Activated CD4-positive, alpha-beta memory T cell treated with anti-CD3 and anti-CD28 coated beads for 36 hours (primary cell): ENCODE measurements around the gene UBE2E1. TPM values are rescaled to one million over a fixed set of nuclear protein-coding genes. Genes with fewer than 3 reads are reported as not detected.

Experiments used
- CTCF ChIA-PET: fragments of 350-600 bp; sonication (Branson Sonifier 250); formaldehyde crosslinking; loops from one replicate; lab custom pipeline; 2021; ENCODE audit warnings: antibody characterized with exemption, inconsistent platforms; lab: Charles Lee
- POLR2A ChIA-PET: fragments of 350-600 bp; sonication (Branson Sonifier 250); formaldehyde crosslinking; loops from one replicate; lab custom pipeline; 2021; ENCODE audit warnings: antibody characterized with exemption; lab: Charles Lee
- DNase-seq: peaks from one replicate; pipeline ENCODE4 v3.0.0-alpha.2; 2020
- H3K27ac Mint-ChIP-seq: one replicate; pipeline ENCODE4 v1.8.0; 2021; ENCODE audit warnings: mixed read lengths
- H3K27me3 Mint-ChIP-seq: one replicate; pipeline ENCODE4 v1.8.0; 2021; ENCODE audit warnings: mixed read lengths
- H3K36me3 Mint-ChIP-seq: one replicate; pipeline ENCODE4 v1.8.0; 2021; ENCODE audit warnings: mixed read lengths
- H3K4me1 Mint-ChIP-seq: one replicate; pipeline ENCODE4 v1.8.0; 2021; ENCODE audit warnings: low read depth, mixed read lengths
- H3K4me3 Mint-ChIP-seq: one replicate; pipeline ENCODE4 v1.8.0; 2021; ENCODE audit warnings: mild to moderate bottlenecking, mixed read lengths
- H3K9me3 Mint-ChIP-seq: one replicate; pipeline ENCODE4 v1.8.0; 2021; ENCODE audit warnings: mixed read lengths
- intact Hi-C: fragments of 100-400 bp; cut with micrococcal nuclease; formaldehyde crosslinking; loops from one replicate; pipeline ENCODE4 v1.15.1; 2023
- total RNA-seq, 2 experiments: library from RNA; stranded (reverse); gene quantifications; one replicate each; pipeline ENCODE4 v1.2.3, GENCODE V29; 2021

Gene UBE2E1
- total RNA-seq, 2 experiments from 2014 or later: 82.8 to 84.8 TPM

- intact Hi-C loops: loop anchor here (2.0 to 10.0 kb wide), 3 partner anchors 106 to 344 kb away; partner anchors contain the start of genes NKIRAS1, NR1D2 and RPL15
- ChIA-PET POLR2A (interaction anchor here (1.0 to 1.5 kb wide), 3 partner anchors 21 to 107 kb away, joined by 3 to 10 read pairs (median 3); partner anchors contain the start of genes NKIRAS1 and RPL15), CTCF (no interaction called here)
- no peak for DNase-seq
- peaks cover 15% of the 10 kb centered on the region for H3K36me3 Mint-ChIP-seq
- H3K9me3 Mint-ChIP-seq: no peaks in the 10 kb centered on the region
- H3K4me1 Mint-ChIP-seq: peaks cover 64% of the 10 kb centered on the region
- no peaks in the 10 kb centered on the region for H3K27me3 Mint-ChIP-seq
- H3K27ac Mint-ChIP-seq: peak overlapping the region; percentile 92
- H3K4me3 Mint-ChIP-seq: peak overlapping the region; percentile 92
Measured at GRCh38 chr3:23811185-23811527, 5.4 kb downstream of the UBE2E1 start.

DNA sequence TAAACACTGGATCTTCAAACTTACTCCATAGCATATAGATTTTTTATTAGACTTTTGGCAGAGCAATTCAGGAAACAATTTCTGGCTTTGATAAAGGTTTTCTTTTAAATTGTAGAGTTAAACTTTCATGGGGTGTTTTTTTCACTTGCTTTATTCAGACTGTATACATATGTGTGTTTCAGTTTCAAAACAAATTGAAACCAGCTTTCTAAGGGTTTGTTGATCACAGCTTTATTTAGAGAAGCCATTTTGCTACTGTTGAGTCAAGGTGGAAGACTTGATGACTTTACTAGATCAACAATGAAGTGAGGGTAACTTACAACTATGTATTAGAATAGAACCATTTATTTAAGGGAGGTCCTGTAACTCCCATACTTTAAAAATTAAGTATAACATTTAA, 6.2 kb downstream of the UBE2E1 start:
- Mint-ChIP-seq H3K4me1 (peaks cover 65% of the 10 kb centered on the region), H3K4me3 (peak overlapping the region; percentile 92), H3K27ac (peak overlapping the region; percentile 25), H3K9me3 (no peaks in the 10 kb centered on the region), H3K36me3 (peaks cover 14% of the 10 kb centered on the region), H3K27me3 (no peaks in the 10 kb centered on the region)
- no peak for DNase-seq
- CTCF ChIA-PET: interaction anchor here (0.6 to 1.2 kb wide), 2 partner anchors 591 to 867 kb away, joined by 3 read pairs; no protein-coding TSS in a partner anchor
- POLR2A ChIA-PET: interaction anchor here (1.0 to 1.5 kb wide), 3 partner anchors 20 to 106 kb away, joined by 3 to 10 read pairs (median 3); partner anchors contain the start of genes NKIRAS1 and RPL15
- intact Hi-C loops: loop anchor here (2.0 to 10.0 kb wide), 5 partner anchors 19 to 343 kb away; partner anchors contain the start of genes NKIRAS1, NR1D2 and RPL15

DNA sequence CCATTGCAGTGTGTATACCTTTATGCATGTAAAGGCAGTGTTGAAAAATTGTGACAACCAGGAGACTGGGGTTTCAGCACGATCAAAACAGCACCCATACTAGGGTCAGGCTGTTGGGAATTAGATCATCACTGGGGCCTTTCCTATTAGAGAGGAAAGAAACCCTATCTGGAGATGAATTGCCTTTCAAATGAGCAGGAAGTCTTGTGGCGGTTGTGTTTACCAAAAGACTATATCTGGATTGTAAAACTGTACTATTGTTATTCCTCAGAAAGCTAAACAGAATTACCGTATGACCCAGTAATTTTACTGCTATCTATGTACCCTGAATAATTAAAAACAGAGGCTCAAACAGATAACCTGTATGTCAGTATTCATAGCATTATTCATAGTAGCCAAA, 10.1 kb downstream of the UBE2E1 start:
- no peak overlapping the region for H3K27ac Mint-ChIP-seq
- intact Hi-C loops: loop anchor here (10.0 kb wide), 1 partner anchor 339 kb away; no protein-coding TSS in a partner anchor

DNA sequence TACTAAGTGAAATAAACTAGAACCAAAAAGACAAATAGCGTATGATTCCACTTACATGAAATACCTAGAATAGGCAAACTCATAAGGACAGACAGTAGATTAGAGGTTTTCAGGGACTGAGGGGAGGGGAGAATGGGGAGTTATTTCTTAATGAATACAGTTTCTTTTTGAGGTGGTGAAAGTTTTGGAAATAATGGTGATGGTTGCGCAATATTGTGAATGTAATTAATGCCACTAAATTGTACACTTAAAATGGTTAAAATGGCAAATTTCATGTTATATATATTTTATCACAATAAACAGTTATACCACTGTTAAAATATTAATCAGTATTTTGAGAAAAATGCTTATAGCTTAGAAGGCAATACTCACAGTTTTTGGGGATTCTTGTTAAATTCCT, 11.0 kb downstream of the UBE2E1 start:
- no peaks in the 10 kb centered on the region for H3K9me3 Mint-ChIP-seq
- POLR2A ChIA-PET: no interaction called here
- CTCF ChIA-PET: no interaction called here

More for the DNA sequence above, 10.1 kb downstream of the UBE2E1 start:
- ChIA-PET POLR2A (no interaction called here), CTCF (no interaction called here)
- Mint-ChIP-seq H3K36me3 (peaks cover 14% of the 10 kb centered on the region), H3K4me1 (peaks cover 54% of the 10 kb centered on the region), H3K4me3 (no peak overlapping the region), H3K9me3 (no peaks in the 10 kb centered on the region), H3K27me3 (no peaks in the 10 kb centered on the region)
- no peak for DNase-seq

GRCh38 chr3:23817508-23818223, 11.9 kb downstream of the UBE2E1 start:
- intact Hi-C loops: loop anchor here (10.0 kb wide), 1 partner anchor 337 kb away; no protein-coding TSS in a partner anchor
- ChIA-PET POLR2A (no interaction called here), CTCF (no interaction called here)
- Mint-ChIP-seq H3K36me3 (peaks cover 9% of the 10 kb centered on the region), H3K27ac (no peak overlapping the region), H3K4me1 (peaks cover 52% of the 10 kb centered on the region), H3K9me3 (no peaks in the 10 kb centered on the region), H3K27me3 (no peaks in the 10 kb centered on the region), H3K4me3 (no peak overlapping the region)
- no peak for DNase-seq

More for the DNA sequence above, 11.0 kb downstream of the UBE2E1 start:
- intact Hi-C loops: loop anchor here (10.0 kb wide), 1 partner anchor 338 kb away; no protein-coding TSS in a partner anchor
- H3K36me3 Mint-ChIP-seq: peaks cover 12% of the 10 kb centered on the region
- H3K4me1 Mint-ChIP-seq: peaks cover 57% of the 10 kb centered on the region
- no peak for DNase-seq
- no peak overlapping the region for H3K27ac Mint-ChIP-seq
- no peaks in the 10 kb centered on the region for H3K27me3 Mint-ChIP-seq
- no peak overlapping the region for H3K4me3 Mint-ChIP-seq

GRCh38 chr3:23819599-23820360, 14.0 kb downstream of the UBE2E1 start:
- Mint-ChIP-seq H3K4me1 (peaks cover 61% of the 10 kb centered on the region), H3K9me3 (no peaks in the 10 kb centered on the region), H3K27ac (no peak overlapping the region), H3K4me3 (no peak overlapping the region), H3K27me3 (no peaks in the 10 kb centered on the region), H3K36me3 (peaks cover 9% of the 10 kb centered on the region)
- ChIA-PET CTCF (no interaction called here), POLR2A (interaction anchor here (0.8 kb wide), 1 partner anchor 10 kb away, joined by 3 read pairs; no protein-coding TSS in a partner anchor)
- DNase-seq: no peak
- intact Hi-C loops: loop anchor here (10.0 kb wide), 1 partner anchor 335 kb away; no protein-coding TSS in a partner anchor

- ChIA-PET POLR2A (no interaction called here), CTCF (interaction anchor here (0.5 kb wide), 1 partner anchor 534 kb away, joined by 3 read pairs; no protein-coding TSS in a partner anchor)
- no peak overlapping the region for H3K4me3 Mint-ChIP-seq
- H3K27me3 Mint-ChIP-seq: no peaks in the 10 kb centered on the region
- H3K27ac Mint-ChIP-seq: no peak overlapping the region
- H3K4me1 Mint-ChIP-seq: peaks cover 59% of the 10 kb centered on the region
- no peaks in the 10 kb centered on the region for H3K9me3 Mint-ChIP-seq
- intact Hi-C loops: no loop called here
- DNase-seq: no peak
- peaks cover 6% of the 10 kb centered on the region for H3K36me3 Mint-ChIP-seq
Measured at GRCh38 chr3:23820888-23821287, 15.1 kb downstream of the UBE2E1 start.

DNA sequence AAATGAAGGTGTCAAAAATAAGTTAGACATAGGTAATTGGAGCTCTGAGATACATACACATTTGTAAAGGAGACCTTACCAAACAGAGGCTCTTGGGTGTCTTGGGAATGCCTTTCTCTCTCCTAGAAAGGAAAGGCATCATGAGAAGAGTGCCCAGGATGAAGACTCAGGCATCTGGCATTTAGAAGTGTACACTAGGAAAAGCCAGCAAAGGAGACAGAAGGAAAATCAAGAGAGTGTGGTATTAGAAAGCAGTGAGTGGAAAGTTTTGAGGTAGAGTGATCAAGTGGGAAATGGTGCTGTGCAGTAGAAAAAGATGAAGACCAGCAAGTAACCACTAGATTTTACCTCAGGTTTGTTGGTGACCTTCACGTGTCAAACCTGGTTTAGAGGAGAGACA, 16.1 kb downstream of the UBE2E1 start:
- Mint-ChIP-seq H3K9me3 (no peaks in the 10 kb centered on the region), H3K27me3 (no peaks in the 10 kb centered on the region), H3K4me3 (no peak overlapping the region), H3K4me1 (peaks cover 60% of the 10 kb centered on the region), H3K36me3 (peaks cover 6% of the 10 kb centered on the region), H3K27ac (no peak overlapping the region)
- DNase-seq: no peak
- intact Hi-C loops: no loop called here
- CTCF ChIA-PET: no interaction called here
- POLR2A ChIA-PET: no interaction called here

DNA sequence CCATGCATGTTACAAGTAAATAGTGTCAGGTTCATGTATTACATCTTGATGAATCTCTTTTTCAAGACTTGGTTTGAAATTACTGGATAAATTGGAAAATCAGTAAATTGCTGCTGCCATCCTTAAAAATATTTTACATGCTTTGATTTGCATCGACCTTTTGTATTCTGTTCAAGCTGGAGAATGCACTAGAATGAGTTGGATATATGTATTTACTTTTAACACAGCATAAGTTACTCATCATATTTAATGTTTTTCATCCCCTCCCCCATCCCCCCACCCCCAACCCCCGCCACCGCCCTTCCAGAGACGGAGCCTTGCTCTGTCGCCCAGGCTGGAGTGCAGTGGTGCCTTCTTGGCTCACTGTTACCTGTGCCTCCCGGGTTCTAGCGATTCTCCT, 16.8 kb downstream of the UBE2E1 start:
- Mint-ChIP-seq H3K27ac (no peak overlapping the region), H3K36me3 (peaks cover 6% of the 10 kb centered on the region), H3K4me3 (no peak overlapping the region), H3K27me3 (no peaks in the 10 kb centered on the region), H3K4me1 (peaks cover 60% of the 10 kb centered on the region), H3K9me3 (no peaks in the 10 kb centered on the region)
- intact Hi-C loops: no loop called here
- no peak for DNase-seq
- POLR2A ChIA-PET: no interaction called here
- CTCF ChIA-PET: no interaction called here

GRCh38 chr3:23823620-23824019, 17.9 kb downstream of the UBE2E1 start:
- Mint-ChIP-seq H3K36me3 (peaks cover 1% of the 10 kb centered on the region), H3K4me3 (no peak overlapping the region), H3K4me1 (peaks cover 53% of the 10 kb centered on the region), H3K9me3 (no peaks in the 10 kb centered on the region), H3K27ac (no peak overlapping the region), H3K27me3 (no peaks in the 10 kb centered on the region)
- CTCF ChIA-PET: no interaction called here
- DNase-seq: no peak
- intact Hi-C loops: no loop called here
- POLR2A ChIA-PET: no interaction called here

- H3K4me3 Mint-ChIP-seq: no peak overlapping the region
- H3K9me3 Mint-ChIP-seq: no peaks in the 10 kb centered on the region
- intact Hi-C loops: no loop called here
- no peaks in the 10 kb centered on the region for H3K27me3 Mint-ChIP-seq
- peaks cover 54% of the 10 kb centered on the region for H3K4me1 Mint-ChIP-seq
- CTCF ChIA-PET: no interaction called here
- no peaks in the 10 kb centered on the region for H3K36me3 Mint-ChIP-seq
- H3K27ac Mint-ChIP-seq: no peak overlapping the region
- POLR2A ChIA-PET: no interaction called here
- no peak for DNase-seq
Measured at GRCh38 chr3:23824699-23825444, 19.1 kb downstream of the UBE2E1 start.
